CD4-positive, alpha-beta T cell treated with Interleukin-6 for 4 hours (primary cell): Measurements from ENCODE around the gene RAPGEF1.

Source experiments
- DNase-seq: peaks from one replicate; pipeline ENCODE4 v3.0.0-alpha.2; 2020; ENCODE audit warnings: mixed read lengths

The RAPGEF1 gene

GRCh38 chr9:131618071-131618479 lies 121.8 kb downstream of the RAPGEF1 start:
- no peak for DNase-seq

DNA sequence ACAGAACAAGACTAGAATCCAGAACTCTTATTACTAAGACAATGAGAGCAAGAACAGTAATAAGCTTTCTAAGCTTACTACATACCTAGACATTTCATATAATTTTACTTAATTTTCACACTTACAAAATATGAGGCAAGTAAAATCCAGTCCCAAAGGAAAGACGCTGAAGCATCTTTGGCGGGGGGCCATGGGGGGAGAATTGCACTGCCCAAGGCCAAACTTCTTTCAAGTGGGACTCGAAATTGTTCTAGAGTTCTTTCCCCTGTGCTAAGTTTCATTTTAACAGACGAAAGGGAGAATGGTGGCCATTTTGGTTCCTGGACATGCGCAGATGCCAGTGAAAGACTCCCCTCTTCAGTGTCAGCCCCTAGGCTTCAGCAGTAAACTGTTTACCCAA lies 122.3 kb downstream of the RAPGEF1 start:
- DNase-seq, result no peak

- no peak for DNase-seq
Measured at GRCh38 chr9:131616983-131617604, 122.8 kb downstream of the RAPGEF1 start.

DNA sequence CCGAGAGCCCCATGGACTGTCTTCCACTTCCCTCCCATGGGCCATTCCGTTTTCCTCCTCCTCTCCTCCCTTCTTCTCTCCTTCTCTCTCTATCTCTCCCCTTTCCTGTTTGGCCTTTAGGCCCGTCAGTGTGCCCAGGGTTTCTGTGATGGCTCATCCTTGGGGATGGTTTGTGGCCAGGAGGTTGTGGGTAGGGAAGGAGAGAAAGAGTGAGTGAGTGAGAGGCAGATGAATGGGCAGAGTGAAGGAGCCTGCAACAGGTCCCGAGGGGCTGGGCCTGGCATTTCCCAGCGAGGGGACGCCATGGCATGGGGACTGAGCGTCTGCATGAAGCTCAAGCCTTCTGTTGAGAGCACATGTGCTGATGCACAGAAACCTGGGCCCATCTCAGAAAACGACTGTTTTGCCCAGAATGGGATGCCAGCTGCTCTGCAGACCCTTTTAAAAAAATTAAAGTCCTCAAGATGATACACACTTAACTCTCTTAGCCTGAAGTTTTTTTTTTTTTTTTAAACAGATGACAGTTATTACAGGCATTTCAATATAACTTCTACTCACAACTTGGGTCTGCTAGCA lies 125.4 kb downstream of the RAPGEF1 start:
- no peak for DNase-seq

DNA sequence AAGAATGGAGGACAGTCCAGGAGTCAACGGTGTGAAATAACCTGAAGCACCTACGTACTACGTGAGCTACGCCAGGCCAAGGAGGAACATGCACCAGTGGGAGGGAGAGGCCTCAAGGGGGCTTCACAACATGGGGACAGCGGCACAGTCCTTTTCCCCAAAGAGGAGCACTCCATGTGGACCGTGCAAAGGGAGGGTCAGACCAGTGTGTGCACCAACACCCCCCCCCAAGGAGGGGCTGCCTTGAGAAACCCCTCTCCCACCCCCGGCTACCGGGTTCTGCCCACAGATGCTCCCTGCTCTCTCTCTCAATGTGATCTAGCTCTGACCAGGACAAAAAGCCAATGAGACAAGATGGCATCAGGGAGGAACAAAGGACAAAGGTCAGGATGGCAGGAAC lies 126.0 kb downstream of the RAPGEF1 start:
- DNase-seq, result no peak

- no peak for DNase-seq
Measured at GRCh38 chr9:131612851-131613250, 127.0 kb downstream of the RAPGEF1 start.

DNA sequence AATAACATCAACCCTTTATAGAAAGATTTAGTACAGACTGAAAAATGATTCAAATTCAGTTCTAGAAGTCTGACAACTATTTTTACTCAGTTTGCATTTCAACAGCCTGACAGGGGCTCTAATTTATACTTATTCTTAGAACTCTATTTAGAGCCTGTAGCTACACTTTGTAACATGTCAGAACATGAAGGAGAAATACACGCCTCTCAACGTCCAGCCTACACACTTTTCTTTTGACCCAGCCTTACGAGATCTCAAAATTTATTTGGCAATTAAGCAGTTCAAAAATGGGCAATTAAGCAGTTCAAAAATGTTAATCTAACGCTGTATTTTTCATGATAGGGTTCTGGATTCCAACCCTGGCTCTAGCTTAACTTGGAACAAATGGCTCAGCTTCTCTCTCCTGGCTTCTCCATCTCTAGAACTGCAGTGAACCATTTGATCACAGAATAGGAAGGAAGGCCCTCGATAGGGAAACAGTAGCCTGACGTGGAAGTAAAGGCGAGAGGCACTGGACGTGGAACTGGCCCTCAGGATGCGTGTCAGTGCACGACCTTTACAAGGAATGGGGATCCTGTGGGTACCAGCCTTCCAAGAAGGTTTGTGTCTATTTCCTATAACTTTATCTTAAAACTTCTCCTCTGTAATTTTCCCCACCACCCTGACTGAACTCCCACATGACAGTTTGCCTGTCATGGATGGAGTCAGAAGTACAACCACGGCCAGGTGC lies 128.1 kb downstream of the RAPGEF1 start:
- no peak for DNase-seq

GRCh38 chr9:131610231-131610761 lies 129.6 kb downstream of the RAPGEF1 start:
- no peak for DNase-seq

- no peak for DNase-seq
Measured at GRCh38 chr9:131609099-131609830, 130.6 kb downstream of the RAPGEF1 start.

DNA sequence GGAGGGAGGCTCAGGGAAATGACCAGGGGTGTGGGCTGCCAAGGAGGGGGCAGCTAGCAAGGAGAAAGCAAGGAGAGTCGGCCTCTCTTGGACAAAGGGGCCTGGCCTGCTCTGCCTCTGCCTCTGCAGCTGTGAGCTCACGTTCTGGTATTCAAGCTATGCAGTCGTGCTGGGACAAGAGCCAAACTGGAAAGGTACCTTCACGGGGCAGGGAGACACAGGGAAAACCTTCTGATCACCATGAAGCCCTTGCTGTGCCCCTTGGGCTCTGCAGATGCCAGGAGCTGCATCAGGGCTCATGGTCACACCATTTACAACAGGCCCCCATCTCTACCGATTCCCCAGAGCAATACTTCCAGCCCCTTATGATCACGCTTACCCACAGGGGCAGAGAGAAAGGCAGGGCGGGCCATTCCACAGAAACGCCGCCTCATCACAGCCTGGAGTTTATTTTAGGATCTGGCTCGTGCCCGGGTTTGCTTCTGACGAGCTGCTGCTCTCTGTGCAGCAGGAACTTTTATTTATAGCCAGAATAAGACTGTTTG lies 131.3 kb downstream of the RAPGEF1 start:
- DNase-seq, result no peak

DNA sequence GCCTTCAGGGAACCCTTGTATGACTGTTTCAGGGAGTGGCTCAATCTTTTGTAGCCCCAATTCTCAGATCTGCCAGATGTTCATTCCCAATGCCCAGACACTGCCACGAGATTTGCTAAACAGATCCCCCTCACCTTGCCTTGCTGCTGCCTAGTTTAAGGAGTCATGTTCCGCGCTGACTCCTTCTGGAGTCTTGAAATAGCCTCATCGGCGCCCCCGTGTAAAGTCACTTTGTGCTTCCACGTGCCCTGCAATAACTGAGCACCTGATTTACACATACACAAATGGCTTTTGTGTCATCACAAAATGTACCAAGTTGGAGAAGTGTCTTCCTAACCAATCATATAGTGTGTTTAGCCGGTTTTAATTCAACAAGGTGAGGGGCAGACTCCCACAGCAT lies 132.3 kb downstream of the RAPGEF1 start:
- DNase-seq, result no peak

DNA sequence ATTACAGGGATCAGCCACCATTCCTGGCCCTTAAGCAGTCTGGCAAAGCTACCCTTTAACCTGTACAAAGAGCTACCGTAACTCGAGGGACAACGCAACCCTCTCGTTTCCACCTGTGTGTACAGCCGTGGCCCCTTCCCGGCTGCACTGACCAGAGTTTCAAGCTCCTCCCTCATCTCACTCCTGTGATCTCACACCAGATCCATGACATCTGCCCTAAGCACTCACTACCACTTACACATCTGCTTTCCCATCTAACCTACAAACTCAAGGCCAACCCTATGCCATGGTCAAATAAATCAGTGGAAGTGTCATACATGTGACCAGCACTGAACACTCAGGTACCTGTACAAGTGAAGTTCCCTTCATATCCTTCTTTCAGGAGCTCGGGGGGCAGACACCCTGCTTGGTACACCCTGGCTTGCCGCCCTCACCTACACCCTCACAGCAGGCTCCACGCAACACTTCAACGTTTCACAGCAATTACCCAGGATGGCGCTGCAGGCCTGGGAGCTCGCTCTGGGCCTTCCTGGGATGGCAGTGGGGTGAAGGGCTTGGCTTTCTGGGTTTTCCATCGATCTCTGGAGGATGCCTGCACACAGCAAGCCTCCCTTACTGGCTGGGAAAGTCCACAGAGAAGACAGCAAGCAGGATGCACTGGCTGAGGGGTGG lies 132.8 kb downstream of the RAPGEF1 start:
- DNase-seq, result no peak

DNA sequence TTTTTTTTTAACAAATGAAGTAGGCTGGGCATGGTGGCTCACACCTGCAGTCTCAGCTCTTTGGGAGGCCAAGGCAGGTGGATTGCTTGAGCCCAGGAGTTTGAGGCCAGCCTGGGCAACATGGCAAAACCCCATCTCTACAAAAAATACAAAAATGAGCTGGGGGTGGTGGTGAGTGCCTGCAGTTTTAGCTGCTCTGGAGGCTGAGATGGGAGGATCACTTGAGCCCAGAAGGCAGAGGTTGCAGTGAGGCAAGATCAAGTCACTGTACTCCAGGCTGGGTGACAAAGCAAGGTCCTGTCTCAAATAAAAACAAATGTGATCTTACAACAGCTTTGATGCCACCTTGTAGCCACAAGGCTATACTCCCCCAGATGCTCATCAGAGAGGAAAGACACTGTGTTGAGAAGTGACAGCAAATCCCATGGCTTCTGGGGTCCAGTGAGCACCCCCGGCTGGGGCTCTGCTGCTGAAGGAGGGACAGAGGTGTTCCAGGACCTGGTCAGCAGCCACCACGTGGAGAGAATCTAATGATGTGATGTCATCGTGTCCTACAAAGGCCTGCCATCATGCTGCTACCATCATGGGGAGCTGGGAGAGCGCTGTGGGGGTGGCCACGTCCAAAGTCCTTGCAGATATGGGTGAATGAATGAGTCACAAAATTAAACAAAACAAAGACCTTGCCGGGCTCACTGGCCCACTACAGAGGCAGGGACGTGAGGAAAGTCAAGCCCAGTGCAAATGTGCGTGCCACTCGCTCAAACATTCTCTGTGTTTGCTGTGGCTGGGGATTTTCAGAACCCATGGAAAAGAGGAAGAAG lies 133.9 kb downstream of the RAPGEF1 start:
- DNase-seq, result no peak

DNA sequence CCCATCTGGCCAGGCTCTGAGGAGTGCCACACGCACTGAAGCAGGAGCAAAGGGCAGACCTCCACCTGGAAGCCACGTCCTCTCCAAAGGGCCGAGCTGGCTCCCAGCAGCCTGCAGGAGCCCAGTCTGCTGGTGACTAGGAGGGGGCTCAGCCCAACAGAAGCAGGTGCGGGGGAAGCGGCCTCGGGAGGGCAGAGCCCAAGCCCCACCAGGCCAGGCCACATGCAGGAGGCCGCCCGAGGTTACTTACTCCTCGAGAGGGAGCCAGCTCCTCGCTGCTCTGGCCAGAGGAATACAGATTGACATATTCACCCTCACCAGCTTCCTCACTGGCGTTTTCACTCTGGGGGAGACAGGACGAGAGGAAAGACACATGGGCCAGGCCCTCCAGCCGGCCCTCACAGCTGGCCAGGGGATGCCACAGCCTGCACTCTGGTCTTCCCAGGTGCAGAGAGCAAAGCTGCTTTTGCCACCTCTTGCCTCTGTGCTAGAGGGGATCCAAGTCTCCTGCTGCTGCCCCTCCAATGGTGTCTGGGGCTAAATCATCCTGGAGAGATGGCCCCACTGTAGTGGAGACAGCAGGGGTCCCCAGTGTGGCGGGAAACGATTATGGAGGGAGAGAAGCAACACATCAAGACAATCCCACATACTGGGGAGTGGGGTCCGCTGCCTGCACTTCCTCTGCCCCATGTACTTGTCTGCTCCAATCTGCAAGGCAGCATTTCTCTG lies 136.0 kb downstream of the RAPGEF1 start:
- no peak for DNase-seq

DNA sequence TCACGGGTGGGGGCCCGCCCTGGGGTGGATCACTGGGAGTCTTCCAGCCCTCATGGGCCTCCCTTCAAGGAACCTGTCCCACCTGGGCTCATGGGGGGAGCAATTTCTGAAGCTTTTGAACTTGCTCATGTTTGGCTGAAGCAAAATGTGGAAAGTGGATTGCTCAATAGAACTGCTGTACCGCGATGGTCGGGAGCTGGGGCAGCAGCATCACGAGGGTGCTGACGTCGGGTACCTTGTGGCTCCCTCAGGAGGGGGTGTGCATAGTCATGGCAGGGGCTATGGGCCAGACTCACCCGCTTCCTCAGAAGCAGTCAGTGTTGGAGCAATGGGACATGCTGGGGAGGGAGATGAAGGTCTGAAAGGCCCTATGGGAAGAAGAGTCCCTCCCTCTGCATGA lies 136.7 kb downstream of the RAPGEF1 start:
- DNase-seq, result no peak

- no peak for DNase-seq
Measured at GRCh38 chr9:131601683-131602181, 138.1 kb downstream of the RAPGEF1 start.

DNA sequence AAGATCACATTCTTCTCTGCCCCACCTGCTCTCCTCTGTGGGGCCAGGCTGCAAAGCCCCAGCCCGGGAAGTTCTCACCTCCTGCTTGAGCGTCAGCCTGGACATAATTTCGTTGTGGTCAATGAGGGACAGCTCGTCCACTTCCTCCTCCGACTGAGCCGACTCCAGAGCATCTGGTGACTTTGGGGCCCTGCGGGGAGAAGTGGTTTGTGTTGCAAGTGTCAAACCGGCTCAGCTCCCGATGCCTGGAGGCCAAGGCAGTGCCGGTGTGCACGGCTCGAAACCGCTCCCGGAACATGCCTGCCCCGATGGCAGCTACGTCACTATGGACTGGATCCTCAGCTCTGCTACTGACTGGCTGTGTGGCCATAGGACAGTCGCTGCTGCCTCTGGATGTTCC lies 141.8 kb downstream of the RAPGEF1 start:
- no peak for DNase-seq

DNA sequence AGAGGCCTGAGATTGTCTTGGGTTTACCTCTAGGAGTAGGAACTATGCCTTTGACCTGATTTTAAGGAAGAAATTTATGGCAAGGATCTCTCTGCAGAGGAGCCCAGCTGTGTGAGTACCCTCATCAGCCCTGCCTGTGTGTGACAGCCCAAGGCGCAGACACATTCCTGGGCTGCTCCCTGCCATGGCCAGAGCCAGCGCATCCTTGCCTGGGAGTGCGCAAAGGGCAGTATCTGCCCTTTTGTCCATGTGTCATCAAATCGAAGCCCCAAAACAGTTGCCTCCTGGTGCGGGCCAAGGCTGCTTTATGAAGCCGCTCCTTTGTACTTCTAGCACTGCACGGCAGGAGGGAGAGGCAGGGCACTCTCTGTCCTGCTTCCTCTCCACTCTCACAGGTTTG lies 142.6 kb downstream of the RAPGEF1 start:
- no peak for DNase-seq

DNA sequence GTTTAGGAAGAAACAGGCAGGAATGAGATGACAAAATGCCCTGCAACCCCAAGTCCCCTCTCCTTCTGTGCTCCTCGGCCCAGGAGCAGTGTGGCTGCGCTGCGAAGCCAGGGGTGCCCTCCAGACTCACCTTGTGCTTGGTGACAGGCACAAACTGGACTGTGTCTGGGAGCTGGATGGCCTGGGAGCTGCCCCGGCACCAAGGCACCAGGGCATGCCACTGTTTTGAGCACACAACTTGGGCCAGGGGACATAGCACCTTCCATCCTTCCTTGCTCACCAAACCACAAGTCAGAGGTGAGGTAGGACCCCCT lies 143.5 kb downstream of the RAPGEF1 start:
- DNase-seq, result no peak

DNA sequence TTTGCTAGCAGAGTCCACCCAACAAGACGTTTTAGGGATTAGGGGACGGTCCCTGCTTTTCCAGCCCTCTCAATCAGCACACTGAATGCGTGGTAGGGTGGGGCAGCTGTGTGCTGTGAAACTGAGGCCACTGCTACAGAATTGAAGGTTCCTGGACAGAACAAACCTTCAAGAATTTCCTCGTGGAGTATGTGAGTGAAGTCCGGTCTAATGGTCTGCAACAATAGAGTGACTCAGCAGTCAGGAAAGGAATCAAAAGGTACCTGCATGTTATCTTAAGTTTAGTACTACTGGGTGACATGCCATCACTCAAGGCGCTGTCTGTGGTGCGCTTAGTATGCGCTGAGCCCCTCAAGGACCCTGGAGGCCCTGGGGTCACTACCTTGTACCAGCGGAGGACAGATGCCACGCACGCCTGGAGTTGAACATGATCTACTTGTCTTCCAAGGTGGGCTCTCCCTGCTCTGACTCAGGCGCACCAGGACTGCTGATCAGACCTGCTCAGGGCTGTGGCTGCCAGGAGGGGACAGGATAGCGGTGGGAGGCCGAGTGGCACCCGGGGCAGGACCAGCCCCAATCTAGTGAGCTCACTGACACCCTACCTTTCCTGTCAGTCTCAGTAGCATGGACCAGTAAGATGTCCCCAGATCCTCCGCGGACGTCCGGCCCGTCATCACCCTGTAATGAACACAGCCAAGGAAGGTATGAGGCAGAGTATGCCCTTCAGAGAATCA lies 144.0 kb downstream of the RAPGEF1 start:
- DNase-seq, result no peak
